ENCODE data around the gene CCIN.

Gene CCIN

DNA sequence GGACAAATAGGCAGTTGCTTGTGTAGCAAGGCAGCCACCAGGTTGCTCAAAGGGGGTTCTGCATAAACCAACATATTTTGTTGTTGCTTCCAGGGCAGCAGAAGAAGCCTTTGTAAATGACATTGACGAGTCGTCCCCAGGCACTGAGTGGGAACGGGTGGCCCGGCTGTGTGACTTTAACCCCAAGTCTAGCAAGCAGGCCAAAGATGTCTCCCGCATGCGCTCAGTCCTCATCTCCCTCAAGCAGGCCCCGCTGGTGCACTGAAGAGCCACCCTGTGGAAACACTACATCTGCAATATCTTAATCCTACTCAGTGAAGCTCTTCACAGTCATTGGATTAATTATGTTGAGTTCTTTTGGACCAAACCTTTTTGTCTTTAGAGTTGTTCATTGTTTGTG lies 42.3 kb downstream of the CCIN start:
- in situ Hi-C loops (cut with MboI; ENCODE audit: low sequenced_read_pairs, unreplicated experiment) = no loop called here
- TF ChIP-seq, protein P1, sequence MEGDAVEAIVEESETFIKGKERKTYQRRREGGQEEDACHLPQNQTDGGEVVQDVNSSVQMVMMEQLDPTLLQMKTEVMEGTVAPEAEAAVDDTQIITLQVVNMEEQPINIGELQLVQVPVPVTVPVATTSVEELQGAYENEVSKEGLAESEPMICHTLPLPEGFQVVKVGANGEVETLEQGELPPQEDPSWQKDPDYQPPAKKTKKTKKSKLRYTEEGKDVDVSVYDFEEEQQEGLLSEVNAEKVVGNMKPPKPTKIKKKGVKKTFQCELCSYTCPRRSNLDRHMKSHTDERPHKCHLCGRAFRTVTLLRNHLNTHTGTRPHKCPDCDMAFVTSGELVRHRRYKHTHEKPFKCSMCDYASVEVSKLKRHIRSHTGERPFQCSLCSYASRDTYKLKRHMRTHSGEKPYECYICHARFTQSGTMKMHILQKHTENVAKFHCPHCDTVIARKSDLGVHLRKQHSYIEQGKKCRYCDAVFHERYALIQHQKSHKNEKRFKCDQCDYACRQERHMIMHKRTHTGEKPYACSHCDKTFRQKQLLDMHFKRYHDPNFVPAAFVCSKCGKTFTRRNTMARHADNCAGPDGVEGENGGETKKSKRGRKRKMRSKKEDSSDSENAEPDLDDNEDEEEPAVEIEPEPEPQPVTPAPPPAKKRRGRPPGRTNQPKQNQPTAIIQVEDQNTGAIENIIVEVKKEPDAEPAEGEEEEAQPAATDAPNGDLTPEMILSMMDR (IDR thresholded peaks at IDR 0.05; ENCODE audit: borderline replicate concordance, control extremely low read depth, extremely low read depth, insufficient read depth, missing control alignments) = no peak
- DNase-seq (ENCODE audit: low spot score) = no peak

DNA sequence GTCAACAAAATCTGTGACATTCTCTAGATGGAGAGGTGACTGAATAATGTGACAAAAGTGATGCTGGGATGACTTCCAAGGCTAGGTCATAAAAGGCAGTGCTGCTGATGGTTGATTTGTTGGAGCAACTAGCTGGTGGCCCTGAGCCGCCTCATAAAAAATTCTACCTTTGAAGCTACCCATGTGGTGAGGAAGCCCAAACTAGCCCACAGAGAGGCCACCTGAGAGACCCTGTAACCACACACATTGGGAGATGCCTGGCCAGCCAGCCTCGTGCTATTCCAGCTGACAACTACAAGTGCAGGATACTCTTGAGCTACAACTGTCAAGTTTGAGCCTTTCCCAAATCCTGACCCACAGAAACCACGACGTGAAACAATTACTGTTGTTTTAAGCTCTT lies 44.2 kb downstream of the CCIN start:
- no peak for DNase-seq (ENCODE audit: low spot score)
- in situ Hi-C loops (cut with MboI; ENCODE audit: low sequenced_read_pairs, unreplicated experiment) = no loop called here
- TF ChIP-seq, protein P1 (IDR thresholded peaks at IDR 0.05; ENCODE audit: borderline replicate concordance, control extremely low read depth, extremely low read depth, insufficient read depth, missing control alignments) = no peak

DNA sequence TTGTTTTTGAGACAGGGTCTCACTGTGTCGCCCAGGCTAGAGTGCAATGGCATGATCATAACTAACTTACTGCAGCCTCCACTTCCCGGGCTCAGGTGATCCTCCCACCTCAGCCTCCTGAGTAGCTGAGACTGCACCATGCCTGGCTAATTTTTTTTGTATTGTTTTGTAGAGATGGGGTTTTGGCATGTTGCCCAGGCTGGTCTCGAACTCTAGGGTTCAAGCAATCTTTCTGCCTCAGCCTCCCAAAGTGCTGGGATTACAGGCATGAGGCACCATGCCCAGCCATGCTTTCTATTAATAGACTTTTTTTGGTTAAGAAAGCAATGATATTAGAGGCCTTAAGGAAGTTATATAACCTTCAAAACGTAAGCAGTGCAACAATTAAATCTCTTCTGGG lies 44.8 kb downstream of the CCIN start:
- in situ Hi-C loops (cut with MboI; ENCODE audit: low sequenced_read_pairs, unreplicated experiment) = no loop called here
- TF ChIP-seq, protein P1 (IDR thresholded peaks at IDR 0.05; ENCODE audit: borderline replicate concordance, control extremely low read depth, extremely low read depth, insufficient read depth, missing control alignments) = no peak
- no peak for DNase-seq (ENCODE audit: low spot score)

DNA sequence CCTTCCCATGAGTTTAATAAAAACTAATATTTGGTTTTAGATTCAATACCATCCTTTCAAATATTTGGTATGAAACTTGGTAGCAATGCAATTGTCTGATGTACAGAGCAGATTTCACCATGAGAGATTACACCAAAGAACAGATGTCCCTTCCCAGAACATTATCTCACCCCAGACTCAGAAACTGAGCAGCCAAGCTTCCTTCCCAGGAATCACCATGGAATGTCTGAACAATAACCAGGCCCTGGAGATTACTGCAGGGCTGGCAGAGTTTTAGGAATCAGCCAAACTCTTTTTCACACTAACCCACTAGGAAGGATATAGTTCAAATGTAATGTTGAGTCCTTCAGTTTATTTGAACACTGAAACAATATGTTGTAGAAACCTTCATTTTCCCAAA lies 45.4 kb downstream of the CCIN start:
- TF ChIP-seq, protein P1 (IDR thresholded peaks at IDR 0.05; ENCODE audit: borderline replicate concordance, control extremely low read depth, extremely low read depth, insufficient read depth, missing control alignments) = no peak
- DNase-seq (ENCODE audit: low spot score) = no peak
- in situ Hi-C loops (cut with MboI; ENCODE audit: low sequenced_read_pairs, unreplicated experiment) = no loop called here

DNA sequence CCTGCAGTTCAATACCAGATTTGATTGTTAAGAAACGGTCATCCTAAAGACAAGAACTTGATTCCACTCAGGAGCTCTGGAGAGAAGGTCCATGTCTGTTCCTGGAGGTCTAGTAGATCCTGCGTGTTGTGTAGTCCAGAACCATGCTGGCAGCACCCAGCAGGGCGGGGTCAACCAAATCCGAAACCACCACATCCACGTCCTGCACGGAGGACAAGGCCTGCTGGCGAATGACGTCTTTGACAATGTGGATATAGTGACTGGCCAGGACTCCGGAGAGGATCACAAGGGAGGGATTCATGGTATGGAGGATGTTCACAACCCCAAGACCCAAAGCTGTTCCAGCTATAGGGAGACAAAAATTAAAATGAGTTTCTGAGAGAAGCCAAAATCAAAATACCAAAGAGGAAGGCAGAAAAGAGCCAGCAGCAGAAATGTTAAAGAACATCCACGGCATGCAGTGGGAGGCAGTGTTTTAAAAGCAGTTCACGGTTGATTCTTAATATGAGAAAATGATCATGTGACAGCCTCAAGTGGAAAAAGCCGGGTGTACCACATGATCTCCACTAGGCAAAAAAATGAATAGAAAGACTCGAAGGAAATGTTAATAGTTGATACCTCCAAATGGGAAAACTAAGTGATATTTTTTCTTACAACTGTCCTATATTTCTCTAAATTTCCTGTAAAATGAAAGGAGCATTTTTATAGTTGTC lies 48.2 kb downstream of the CCIN start:
- in situ Hi-C loops (cut with MboI; ENCODE audit: low sequenced_read_pairs, unreplicated experiment) = no loop called here
- TF ChIP-seq, protein P1 (IDR thresholded peaks at IDR 0.05; ENCODE audit: borderline replicate concordance, control extremely low read depth, extremely low read depth, insufficient read depth, missing control alignments) = no peak
- no peak for DNase-seq (ENCODE audit: low spot score)

DNA sequence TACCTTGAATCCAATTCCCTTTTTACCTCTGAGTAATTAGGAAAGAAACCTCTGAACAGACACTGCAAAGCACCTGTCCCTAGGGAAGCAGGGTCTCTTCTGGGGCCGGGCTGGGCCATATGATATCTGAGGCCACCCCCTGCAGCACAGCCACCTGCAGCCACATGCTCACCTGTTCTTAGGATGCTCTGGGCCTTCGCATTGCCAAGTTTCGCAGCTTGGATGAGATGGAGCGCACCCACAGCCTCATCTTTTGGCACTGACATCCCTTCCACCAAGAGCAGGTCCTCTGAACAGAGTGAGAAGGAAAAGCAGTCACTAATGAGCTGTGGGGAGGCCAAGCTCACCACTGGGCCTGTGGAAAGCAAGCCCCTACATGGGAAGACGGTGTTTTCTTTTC lies 48.8 kb downstream of the CCIN start:
- in situ Hi-C loops (cut with MboI; ENCODE audit: low sequenced_read_pairs, unreplicated experiment) = no loop called here
- no peak for DNase-seq (ENCODE audit: low spot score)
- TF ChIP-seq, protein P1 (IDR thresholded peaks at IDR 0.05; ENCODE audit: borderline replicate concordance, control extremely low read depth, extremely low read depth, insufficient read depth, missing control alignments) = no peak
